ENCODE data around the gene TTN.
A peak's percentile ranks its signal among the peaks of the same experiment; 100 is the strongest.
"Not testable (repeated sequence)": the region's sequence is repeated elsewhere in the genome, so short reads cannot be mapped to it uniquely, and the experiment has no call there.

The TTN gene

DNA sequence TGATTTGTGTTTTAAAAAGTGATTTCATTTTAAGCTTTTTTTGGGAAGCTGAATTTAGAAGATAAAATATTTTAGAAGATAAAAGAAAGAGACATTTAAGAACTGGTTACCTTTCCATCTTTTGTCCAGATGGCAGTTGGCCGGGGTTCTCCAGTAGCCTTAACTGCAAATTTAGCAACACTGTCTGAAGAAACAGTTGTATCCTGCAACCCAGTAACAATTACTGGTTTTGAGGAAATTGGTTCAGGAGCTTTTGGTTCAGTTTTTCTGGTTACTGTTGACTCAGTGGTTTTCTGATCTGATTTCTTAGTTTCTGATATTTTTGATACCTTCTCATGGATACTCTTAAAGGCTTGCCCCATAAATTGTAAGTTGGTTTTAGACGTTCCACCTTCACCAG, 277.1 kb downstream of the TTN start:
- no peak for DNase-seq (ENCODE audit: low spot score)

DNA sequence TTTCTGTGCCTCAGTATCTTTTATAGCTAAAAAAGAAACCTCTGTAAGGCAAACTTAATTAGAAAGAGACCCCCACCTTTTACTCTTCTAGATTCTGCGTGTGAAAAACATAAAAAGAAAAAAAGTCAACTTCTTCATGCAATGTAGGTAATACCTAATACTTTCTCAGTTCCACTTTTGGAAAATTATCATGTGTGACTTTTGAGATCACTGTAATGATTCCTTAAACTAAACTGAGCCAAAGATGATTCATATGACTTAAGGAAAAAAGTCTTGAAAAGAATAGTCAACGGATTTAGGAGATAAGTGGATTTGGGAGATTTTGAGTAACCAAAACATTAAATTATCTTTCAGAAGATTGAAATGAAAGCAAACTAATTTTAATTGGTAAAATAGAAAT, 278.0 kb downstream of the TTN start:
- DNase-seq (ENCODE audit: low spot score) = no peak

DNA sequence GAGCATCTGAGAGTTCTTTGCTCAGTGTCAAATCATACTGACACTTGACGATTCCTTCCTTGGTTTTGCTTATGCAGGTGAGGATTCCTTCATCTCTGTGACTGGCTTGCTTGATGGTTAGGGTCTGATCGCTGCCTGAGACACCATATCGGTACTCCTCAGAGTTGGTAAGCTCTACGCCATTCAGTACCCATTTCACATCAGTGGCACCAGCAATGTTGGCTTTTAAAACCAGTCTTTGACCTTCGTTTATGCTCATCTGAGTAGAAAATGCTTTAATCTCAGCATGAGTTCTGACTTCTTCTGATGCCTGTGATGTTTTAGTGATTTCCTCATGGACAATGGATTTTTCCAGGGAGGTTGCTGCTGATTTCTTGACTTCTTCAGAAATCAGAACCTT, 278.6 kb downstream of the TTN start:
- no peak for DNase-seq (ENCODE audit: low spot score)

DNA sequence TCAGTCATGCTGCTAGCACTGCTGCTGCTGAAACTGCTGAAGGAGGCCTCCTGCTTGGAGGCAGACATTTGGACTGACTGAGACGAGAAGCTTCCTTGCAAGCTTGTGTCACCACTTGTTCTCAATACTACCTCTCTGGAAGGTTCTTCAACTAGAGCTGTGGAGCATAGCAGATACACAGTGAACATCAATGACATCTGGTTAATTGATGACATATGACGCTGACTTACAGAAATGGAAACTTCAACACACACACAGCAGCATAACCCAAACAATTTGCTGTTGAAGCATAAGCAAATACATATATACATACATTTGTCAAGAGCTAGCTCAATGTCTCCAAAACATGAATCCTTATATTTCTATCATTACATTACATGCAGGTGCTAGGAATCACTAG, 279.6 kb downstream of the TTN start:
- DNase-seq (ENCODE audit: low spot score) = no peak

DNA sequence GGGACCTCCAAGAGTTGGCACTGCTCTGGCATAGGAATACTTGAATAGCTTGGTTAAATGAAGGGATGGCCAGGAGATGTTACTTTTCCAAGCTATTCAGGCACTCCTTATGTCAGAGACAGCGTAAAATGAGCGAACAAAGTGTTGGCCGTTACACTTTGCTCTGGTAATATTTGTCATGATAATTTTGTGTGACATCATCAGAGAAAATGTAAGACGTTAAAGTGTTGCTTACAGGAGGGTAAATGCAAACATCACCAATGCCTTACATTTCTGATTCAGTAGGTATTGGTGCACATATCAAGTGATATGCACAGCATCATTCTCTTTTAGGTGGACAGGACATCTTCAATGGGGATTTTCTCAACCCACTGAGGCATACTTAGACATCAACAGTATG, 281.0 kb downstream of the TTN start:
- no peak for DNase-seq (ENCODE audit: low spot score)

DNA sequence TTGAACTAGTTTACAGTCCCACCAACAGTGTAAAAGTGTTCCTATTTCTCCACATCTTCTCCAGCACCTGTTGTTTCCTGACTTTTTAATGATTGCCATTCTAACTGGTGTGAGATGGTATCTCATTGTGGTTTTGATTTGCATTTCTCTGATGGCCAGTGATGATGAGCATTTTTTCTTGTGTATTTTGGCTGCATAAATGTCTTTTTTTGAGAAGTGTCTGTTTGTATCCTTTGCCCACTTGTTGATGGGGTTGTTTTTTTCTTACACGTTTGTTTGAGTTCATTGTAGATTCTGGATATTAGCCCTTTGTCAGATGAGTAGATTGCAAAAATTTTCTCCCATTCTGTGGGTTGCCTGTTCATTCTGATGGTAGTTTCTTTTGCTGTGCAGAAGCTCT, 281.8 kb downstream of the TTN start:
- DNase-seq (ENCODE audit: low spot score) = not testable (repeated sequence)

DNA sequence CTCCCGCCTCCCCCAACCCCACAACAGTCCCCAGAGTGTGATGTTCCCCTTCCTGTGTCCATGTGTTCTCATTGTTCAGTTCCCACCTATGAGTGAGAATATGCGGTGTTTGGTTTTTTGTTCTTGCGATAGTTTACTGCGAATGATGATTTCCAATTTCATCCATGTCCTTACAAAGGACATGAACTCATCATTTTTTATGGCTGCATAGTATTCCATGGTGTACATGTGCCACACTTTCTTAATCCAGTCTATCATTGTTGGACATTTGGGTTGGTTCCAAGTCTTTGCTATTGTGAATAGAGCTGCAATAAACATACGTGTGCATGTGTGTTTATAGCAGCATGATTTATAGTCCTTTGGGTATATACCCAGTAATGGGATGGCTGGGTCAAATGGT, 282.2 kb downstream of the TTN start:
- DNase-seq (ENCODE audit: low spot score) = not testable (repeated sequence)

DNA sequence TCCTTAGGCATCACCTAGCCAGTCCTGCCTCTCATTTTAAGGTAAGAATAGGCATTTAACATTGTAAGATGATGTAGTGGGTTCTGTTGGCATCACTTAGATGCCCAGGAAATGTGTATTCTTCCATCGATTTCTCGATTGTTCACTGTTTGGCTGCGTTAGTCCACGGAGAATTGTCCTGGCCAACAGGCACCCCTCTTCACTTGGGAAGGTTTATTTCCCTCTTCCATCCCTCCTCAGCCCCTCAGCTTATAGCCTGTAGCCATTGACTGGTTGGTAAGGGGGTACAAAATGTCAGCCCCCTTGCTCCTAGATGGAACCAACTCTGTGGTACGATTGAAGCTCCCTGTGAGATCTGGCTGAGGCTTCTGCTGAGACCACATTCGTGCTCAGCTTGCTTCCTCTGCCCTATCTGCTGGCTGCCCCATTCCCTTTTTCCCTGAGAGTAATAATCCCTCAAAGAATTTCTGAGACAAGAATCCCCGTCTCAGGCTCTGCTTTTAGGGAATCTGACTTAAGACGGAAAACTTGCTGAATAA, 283.6 kb downstream of the TTN start:
- DNase-seq (ENCODE audit: low spot score) = no peak

DNA sequence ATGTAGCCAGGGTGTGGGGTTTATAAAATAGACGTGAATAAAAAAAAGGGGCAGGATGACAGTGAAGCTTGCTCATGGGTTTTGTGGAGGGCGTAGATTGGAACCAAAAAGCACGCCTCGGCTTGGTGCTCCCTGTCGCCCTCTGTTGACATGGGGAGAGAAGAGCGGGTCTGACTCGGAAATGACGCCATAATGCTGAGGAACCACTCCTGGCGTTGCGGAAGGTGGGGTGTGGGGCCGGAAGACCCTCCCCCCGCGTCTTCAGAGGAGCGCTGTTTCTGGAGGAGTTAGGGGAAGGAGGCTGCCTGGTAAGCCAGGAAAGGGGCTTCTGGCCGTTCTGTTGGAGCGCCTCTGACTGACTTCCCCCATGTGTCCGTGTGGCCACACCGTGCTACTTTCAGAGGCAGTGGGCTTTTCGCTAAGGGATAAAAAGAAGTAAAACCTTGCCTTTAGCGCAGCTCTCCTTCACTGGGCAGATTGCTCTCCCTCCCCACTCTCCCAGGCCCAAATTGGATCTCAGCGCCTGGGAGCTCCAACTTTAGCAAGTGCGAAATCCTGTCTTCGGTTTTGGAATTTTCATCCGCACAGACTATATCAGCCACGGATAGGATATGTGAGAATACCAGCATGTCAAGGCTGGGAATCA, 284.1 kb downstream of the TTN start:
- peak; percentile 84 for DNase-seq (ENCODE audit: low spot score)

DNA sequence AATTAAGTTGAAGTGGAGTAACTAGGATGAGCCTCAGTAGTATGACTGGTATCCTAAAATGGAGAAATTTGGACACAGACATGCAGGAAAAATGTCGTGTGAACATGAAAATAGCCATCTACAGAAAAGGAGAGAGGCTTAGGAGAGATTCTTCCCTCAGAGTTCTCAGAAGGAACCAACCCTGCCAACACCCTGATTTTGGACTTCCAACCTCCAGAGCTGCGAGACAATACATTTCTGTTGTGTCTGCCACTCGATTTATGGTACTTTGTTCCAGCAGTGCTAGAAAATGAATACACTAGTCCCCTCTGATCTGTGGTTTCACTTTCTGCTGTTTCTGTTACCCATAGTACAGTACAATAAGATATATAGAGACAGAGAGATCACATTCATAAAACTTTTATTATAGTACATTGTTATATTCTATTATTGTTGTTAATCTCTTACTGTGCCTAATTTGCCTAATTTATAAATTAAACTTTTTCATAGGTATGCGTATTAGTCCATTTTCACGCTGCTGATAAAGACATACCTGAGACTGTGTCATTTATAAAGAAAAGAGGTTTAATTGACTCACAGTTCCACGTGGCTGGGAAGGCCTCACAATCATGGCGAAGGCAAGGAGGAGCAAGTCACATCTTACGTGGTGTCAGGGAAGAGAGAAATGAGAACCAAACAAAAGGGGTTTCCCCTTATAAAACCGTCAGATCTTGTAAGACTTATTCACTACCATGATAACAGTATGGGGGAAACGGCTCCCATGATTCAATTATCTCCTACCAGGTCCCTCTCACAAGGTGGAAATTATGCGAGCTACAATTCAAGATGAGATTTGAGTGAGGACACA, 285.7 kb downstream of the TTN start:
- DNase-seq (ENCODE audit: low spot score) = no peak

DNA sequence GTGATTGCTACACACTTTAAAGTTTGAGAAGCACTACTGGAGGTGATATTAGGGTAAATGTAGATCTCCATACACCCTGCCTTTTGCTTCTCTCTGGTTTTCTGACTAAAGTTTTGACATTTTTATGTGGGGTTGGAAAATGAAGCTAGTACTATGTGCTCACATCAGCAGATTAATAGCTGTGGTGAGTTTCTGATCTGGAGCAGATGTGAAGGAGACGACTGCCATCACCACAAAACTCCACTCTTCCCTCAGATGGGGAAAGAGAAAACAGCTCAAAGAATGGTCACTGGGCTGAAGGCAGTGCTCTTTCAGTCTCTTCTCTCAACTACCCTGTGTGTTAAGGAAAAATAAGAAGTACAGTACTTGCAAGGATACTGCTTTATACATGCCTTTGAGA, 289.7 kb downstream of the TTN start:
- no peak for DNase-seq (ENCODE audit: low spot score)

DNA sequence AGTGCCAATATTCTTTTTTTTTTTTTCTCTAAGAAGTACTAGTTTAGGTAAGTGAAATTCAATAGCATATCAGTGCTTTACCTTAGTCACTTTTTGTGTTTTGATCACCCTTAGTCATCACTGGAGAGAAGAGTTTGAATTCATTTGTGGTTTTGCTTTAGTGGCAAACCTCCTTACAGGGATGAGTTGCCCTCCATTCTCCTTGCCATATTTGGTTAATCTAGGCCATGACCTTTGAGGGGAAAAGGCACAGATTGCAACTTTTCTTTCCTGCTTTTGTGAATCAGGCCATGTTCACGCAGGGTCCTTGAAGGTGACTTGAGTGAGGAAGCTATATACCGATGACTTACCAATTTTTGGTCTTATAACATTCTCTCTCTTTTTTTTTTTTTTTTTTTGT, 292.6 kb downstream of the TTN start:
- DNase-seq (ENCODE audit: low spot score) = no peak

DNA sequence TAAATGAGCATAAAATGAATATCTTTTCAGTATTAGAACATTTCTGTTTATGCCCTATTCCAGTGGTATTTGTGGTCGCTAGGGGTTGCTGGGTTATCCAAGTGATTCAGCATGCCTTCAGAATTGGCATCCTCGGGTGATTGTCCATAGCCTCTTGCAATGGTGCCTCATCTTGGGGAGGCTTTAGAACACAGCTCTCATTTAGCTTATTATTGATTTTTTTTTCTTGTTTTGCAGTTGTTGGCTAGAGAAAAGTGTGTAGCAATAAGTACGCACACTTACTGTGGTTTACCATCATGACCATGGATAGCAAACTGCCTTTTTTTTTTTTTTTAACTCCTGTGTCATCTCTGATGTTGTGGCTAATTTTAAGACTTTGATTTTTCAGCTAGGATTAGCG, 293.3 kb downstream of the TTN start:
- no peak for DNase-seq (ENCODE audit: low spot score)

DNA sequence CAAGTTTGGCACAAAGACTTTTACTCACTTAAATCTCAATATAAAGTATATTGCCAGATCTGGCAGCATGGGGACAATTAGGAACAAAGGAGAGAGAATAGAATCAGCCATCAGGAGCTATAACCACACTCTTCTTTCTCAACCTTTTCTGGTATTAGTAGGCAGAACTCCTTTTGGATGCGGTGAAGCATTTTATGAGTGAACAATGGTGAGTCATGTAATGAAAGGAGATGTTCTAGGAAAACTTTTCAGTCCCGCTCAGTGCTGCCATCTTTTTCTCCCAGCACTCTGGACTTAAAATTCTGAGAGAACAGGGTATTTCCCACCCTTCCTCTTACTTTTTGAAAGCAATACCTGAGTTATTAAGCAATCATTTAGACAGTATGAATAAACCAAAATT, 294.7 kb downstream of the TTN start:
- DNase-seq (ENCODE audit: low spot score) = no peak

DNA sequence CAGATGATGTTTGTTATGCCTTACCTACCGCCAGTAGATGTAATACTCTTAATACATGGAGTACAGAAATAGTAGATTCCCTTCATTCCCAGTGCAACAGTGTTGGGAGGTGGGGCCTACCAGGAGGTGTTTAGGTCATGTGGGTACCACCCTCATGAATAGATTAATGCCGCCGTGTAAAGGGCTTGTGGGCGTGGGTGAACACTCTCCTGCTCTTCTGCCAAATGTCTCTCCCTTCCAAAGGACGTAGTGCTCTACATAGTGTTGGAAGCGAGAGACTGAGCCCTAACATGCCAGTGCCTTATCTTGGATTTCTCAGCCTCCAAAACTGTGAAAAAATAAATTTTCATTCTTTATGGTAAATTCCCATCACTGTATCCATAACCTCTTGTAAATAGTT, 296.8 kb downstream of the TTN start:
- no peak for DNase-seq (ENCODE audit: low spot score)

DNA sequence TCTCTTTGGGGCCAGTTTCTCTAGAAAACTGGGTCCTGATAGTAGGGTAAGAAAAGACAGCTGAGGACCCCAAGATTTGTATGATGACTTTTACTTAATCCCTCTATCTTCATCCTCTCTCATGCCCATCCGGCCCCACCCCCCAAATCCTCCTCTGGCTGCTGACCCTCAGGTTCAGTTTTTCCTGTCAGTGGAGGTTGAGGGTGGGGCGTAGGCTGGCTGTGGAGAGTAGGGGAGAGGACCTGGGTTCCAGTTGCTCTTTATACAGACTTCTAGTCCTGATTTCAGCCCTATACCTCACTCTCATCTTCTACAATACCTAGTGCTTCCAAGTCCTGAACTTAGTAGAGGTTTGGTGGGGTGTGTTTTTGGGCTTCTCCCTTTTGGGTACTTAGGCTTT, 298.6 kb downstream of the TTN start:
- DNase-seq (ENCODE audit: low spot score) = no peak

DNA sequence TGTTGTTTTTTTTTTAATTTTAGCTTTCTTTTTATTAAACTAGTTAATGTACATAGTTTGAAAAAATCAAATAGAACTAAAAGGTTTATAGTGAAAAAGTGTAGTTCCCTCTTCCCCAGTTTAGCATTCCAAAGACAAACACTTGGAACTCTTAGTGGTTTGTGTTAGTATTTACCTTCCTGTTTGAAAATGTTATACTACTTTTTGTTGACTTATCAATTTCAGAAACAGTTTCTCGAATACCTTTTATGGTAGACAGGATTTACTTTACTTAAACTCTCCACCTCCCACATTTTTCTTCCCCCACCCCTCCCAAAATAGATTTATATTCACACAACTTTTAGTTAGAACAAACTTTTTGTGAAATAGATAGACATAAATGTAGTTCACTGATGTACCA, 300.3 kb downstream of the TTN start:
- no peak for DNase-seq (ENCODE audit: low spot score)

DNA sequence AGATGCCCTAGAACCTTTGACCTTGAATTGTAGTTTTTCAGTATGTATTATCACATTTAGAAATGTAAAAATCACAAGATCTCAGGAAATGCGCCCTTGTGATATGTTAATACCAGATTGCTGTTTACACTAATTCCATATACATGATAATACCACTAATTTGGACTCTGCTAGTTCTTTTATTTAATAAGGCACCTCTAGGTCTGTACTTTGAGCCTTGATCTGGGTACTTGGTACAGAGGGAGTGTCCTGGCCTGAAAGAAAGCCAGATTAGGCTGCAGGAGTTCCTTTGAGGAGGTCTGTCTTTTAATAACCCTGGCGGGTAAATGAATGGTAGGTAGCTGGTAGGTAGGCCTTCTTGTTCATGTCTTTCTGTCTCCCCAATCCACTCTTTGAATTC, 300.7 kb downstream of the TTN start:
- DNase-seq (ENCODE audit: low spot score) = no peak

DNA sequence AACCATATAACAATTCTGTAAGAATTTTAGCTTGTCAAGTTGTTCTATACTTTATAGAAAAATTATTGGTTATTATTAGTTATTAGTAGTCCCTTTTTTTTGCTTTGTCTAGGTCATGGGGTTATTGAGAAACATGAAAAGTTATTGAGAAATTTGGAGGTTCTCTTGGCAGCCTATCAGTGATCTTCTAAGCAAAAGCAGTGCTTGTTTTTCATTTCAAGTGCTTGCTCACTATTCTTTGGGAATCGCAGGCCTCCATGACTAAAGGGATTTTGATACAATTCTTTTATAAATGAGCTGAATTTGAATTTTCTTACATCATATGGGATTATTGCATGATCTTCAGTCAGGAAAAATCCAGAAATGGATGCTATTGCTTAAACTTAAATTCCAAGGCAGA, 301.1 kb downstream of the TTN start:
- DNase-seq (ENCODE audit: low spot score) = no peak

DNA sequence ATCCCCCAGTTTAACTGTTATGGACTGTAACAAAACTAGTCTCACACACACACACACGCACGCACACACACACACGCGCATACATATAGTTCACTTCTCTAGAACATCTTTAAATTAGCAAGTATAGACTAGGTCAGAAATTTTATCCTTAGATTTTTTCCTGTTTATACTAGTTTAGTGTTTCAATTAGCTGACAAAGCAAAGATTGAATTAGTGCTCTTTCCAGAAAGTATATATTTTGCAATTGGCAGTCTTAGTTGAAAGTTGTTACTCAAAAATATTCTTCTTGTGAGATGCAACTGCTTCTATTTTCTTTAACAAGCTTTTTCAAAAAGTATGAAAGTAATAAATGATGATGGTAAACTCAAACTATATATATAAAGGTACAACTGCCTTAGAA, 304.5 kb downstream of the TTN start:
- DNase-seq (ENCODE audit: low spot score) = no peak

DNA sequence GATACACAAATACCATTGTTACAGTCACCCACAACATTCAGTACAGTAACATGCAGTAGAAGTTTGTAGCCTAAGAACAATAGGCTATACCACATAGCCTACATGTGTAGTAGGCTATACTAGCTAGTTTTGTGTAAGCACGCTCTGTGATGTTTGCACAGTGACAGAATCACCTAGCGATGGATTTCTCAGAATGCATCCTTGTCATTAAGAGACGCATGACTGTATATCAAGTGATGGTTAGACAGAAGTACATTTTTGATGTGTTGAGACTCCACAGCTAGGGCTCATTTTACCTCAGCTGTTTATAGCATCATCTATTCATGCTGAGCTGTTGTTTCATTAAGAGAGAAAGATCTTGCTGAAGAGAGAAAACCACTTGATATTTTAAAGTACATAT, 307.6 kb downstream of the TTN start:
- no peak for DNase-seq (ENCODE audit: low spot score)

DNA sequence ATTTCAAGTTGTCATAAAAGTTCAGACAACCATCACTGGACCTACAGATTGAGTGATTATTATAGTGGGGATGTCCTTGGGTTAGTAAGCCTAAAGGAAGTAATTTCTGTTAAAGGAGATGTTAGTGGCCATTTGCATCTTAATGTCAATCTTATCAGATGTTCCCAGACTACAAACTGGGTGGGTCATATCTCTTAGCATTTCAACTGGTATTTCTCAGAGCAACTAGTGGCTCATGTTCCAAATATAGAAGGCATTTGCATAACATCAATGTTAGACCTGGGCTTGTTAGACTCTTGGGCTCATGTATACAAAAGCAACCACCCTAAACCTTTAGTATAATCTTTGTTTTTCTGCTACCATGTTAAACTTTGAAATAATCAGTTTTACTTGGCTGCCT, 309.1 kb downstream of the TTN start:
- no peak for DNase-seq (ENCODE audit: low spot score)

DNA sequence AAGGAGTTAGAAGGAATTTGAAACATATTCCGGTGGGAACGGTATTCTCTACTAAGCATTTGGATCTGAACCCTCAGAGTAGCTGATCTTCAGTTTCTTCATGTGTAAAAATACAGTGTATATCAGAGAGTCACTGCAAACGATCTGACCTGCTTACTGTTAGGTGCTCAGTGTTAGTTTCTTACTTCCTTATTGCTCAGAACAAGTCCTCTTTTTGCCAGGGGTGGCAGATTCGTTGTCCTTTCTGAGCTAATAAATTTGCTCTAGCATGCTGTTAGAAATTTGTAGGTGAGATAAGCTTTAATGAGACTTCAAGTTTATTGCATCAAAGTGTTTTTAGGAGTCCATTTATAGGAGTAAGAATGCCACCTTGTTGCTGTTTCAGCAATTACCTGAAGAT, 311.2 kb downstream of the TTN start:
- no peak for DNase-seq (ENCODE audit: low spot score)

DNA sequence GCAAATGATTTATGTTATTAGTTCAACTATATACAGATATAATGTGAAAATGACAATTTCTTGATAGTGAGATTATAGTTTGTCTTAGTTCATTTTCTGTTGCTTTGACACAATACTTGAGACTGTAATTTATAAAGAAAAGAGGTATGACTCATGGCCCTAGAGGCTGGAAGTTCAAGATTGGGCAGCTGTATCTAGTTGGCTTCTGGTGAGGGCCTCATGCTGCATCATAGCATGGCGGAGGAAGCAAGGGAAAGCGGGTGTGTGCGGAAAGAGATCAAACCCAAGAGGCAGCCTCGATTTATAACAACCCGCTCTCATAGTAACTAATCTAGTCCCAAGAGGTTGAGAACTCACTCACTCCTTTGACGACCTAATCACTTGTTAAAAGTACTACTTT, 315.6 kb downstream of the TTN start:
- no peak for DNase-seq (ENCODE audit: low spot score)
